ENCODE results near the gene TMEM120A.

TMEM120A gene

GRCh38 chr7:75987026-75987804 is 7.2 kb downstream of the TMEM120A start:
- Histone ChIP-seq H3K27me3 (ENCODE audit: insufficient read depth, low read length) (no peaks in the 10 kb centered on the region), H3K18ac (ENCODE audit: low read length) (no peak overlapping the region), H2AK5ac (ENCODE audit: low read length) (no peak overlapping the region), H4K91ac (ENCODE audit: low read depth, low read length) (no peak overlapping the region), H4K12ac (ENCODE audit: low read depth, low read length) (no peak overlapping the region), H2BK12ac (ENCODE audit: low read length) (no peak overlapping the region), H3K79me1 (ENCODE audit: low read length) (no peaks in the 10 kb centered on the region), H3K4ac (ENCODE audit: low read depth, low read length) (no peak overlapping the region), H3K36me3 (ENCODE audit: control insufficient read depth in 1 of 2, insufficient read depth in 2 of 2, low read length in 2 of 2) (peaks cover 57% of the 10 kb centered on the region in 2 experiments), H3K9me3 (ENCODE audit: insufficient read depth, low read depth, low read length) (peaks cover 7% of the 10 kb centered on the region), H3K79me2 (ENCODE audit: control insufficient read depth, insufficient read depth, low read length, poor library complexity) (no peaks in the 10 kb centered on the region), H3K23ac (ENCODE audit: low read length) (no peak overlapping the region), H2BK120ac (ENCODE audit: insufficient read depth, low read length, poor library complexity) (no peak overlapping the region), H3K14ac (ENCODE audit: low read length) (no peak overlapping the region), H3K4me3 (ENCODE audit: low read depth, low read length) (no peak overlapping the region), H3K4me2 (ENCODE audit: low read length) (no peak overlapping the region), H3K27ac (ENCODE audit: low read depth, low read length) (no peak overlapping the region), H3K4me1 (ENCODE audit: control insufficient read depth in 1 of 2, insufficient read depth in 2 of 2, low read length in 2 of 2) (peaks cover 12 to 16% of the 10 kb centered on the region in 2 experiments), H2BK5ac (ENCODE audit: low read depth, low read length, poor library complexity) (no peak overlapping the region), H2AFZ (ENCODE audit: insufficient read depth, low read length, poor library complexity) (no peak overlapping the region), H3K9ac (ENCODE audit: low read length) (no peak overlapping the region), H4K8ac (ENCODE audit: low read depth, low read length) (no peak overlapping the region)
- no CpG with 5 or more reads among the region's 32 CpGs for WGBS (ENCODE audit: extremely low coverage, insufficient coverage, insufficient read length)
- no peak for DNase-seq

GRCh38 chr7:75986147-75986781 is 8.1 kb downstream of the TMEM120A start:
- H4K12ac ChIP-seq (ENCODE audit: low read depth, low read length), result no peak overlapping the region
- H2BK5ac ChIP-seq (ENCODE audit: low read depth, low read length, poor library complexity), result no peak overlapping the region
- no peaks in the 10 kb centered on the region for H3K27me3 ChIP-seq (ENCODE audit: insufficient read depth, low read length)
- H4K91ac ChIP-seq (ENCODE audit: low read depth, low read length), result no peak overlapping the region
- peaks cover 7% of the 10 kb centered on the region for H3K9me3 ChIP-seq (ENCODE audit: insufficient read depth, low read depth, low read length)
- no peak overlapping the region for H3K14ac ChIP-seq (ENCODE audit: low read length)
- no peak overlapping the region for H3K18ac ChIP-seq (ENCODE audit: low read length)
- no peak overlapping the region for H2BK12ac ChIP-seq (ENCODE audit: low read length)
- no CpG with 5 or more reads among the region's 20 CpGs for WGBS (ENCODE audit: extremely low coverage, insufficient coverage, insufficient read length)
- peak overlapping the region; percentile 16 for H3K4me3 ChIP-seq (ENCODE audit: low read depth, low read length)
- H3K4me1 ChIP-seq (ENCODE audit: control insufficient read depth in 1 of 2, insufficient read depth in 2 of 2, low read length in 2 of 2), result peaks cover 12 to 16% of the 10 kb centered on the region in 2 experiments
- no peak overlapping the region for H3K27ac ChIP-seq (ENCODE audit: low read depth, low read length)
- no peak overlapping the region for H2AFZ ChIP-seq (ENCODE audit: insufficient read depth, low read length, poor library complexity)
- no peak overlapping the region for H3K9ac ChIP-seq (ENCODE audit: low read length)
- H3K79me2 ChIP-seq (ENCODE audit: control insufficient read depth, insufficient read depth, low read length, poor library complexity), result no peaks in the 10 kb centered on the region
- no peak overlapping the region for H3K4ac ChIP-seq (ENCODE audit: low read depth, low read length)
- no peaks in the 10 kb centered on the region for H3K79me1 ChIP-seq (ENCODE audit: low read length)
- H2AK5ac ChIP-seq (ENCODE audit: low read length), result no peak overlapping the region
- H4K8ac ChIP-seq (ENCODE audit: low read depth, low read length), result no peak overlapping the region
- H3K36me3 ChIP-seq (ENCODE audit: control insufficient read depth in 1 of 2, insufficient read depth in 2 of 2, low read length in 2 of 2), result peaks cover 64 to 66% of the 10 kb centered on the region in 2 experiments
- no peak for DNase-seq
- H2BK120ac ChIP-seq (ENCODE audit: insufficient read depth, low read length, poor library complexity), result no peak overlapping the region
- no peak overlapping the region for H3K4me2 ChIP-seq (ENCODE audit: low read length)
- H3K23ac ChIP-seq (ENCODE audit: low read length), result no peak overlapping the region

- Histone ChIP-seq H4K12ac (ENCODE audit: low read depth, low read length) (no peak overlapping the region), H3K79me1 (ENCODE audit: low read length) (no peaks in the 10 kb centered on the region), H3K14ac (ENCODE audit: low read length) (no peak overlapping the region), H2AK5ac (ENCODE audit: low read length) (no peak overlapping the region), H3K9me3 (ENCODE audit: insufficient read depth, low read depth, low read length) (peaks cover 7% of the 10 kb centered on the region), H2BK5ac (ENCODE audit: low read depth, low read length, poor library complexity) (no peak overlapping the region), H3K18ac (ENCODE audit: low read length) (no peak overlapping the region), H3K27me3 (ENCODE audit: insufficient read depth, low read length) (no peaks in the 10 kb centered on the region), H3K23ac (ENCODE audit: low read length) (no peak overlapping the region), H3K4ac (ENCODE audit: low read depth, low read length) (no peak overlapping the region), H2BK120ac (ENCODE audit: insufficient read depth, low read length, poor library complexity) (no peak overlapping the region), H3K36me3 (ENCODE audit: control insufficient read depth in 1 of 2, insufficient read depth in 2 of 2, low read length in 2 of 2) (peaks cover 70 to 73% of the 10 kb centered on the region in 2 experiments), H4K91ac (ENCODE audit: low read depth, low read length) (no peak overlapping the region), H3K4me1 (ENCODE audit: control insufficient read depth in 1 of 2, insufficient read depth in 2 of 2, low read length in 2 of 2) (peaks cover 12% of the 10 kb centered on the region in 2 experiments), H3K4me2 (ENCODE audit: low read length) (no peak overlapping the region), H3K4me3 (ENCODE audit: low read depth, low read length) (peak overlapping the region; percentile 30), H4K8ac (ENCODE audit: low read depth, low read length) (no peak overlapping the region), H3K27ac (ENCODE audit: low read depth, low read length) (no peak overlapping the region), H3K79me2 (ENCODE audit: control insufficient read depth, insufficient read depth, low read length, poor library complexity) (no peaks in the 10 kb centered on the region), H2BK12ac (ENCODE audit: low read length) (no peak overlapping the region), H3K9ac (ENCODE audit: low read length) (no peak overlapping the region), H2AFZ (ENCODE audit: insufficient read depth, low read length, poor library complexity) (no peak overlapping the region)
- no peak for DNase-seq
- no CpG with 5 or more reads among the region's 41 CpGs for WGBS (ENCODE audit: extremely low coverage, insufficient coverage, insufficient read length)
Observed at GRCh38 chr7:75985518-75986146, 8.8 kb downstream of the TMEM120A start.

GRCh38 chr7:75985009-75985517 is 9.3 kb downstream of the TMEM120A start:
- H2BK5ac ChIP-seq (ENCODE audit: low read depth, low read length, poor library complexity), result no peak overlapping the region
- H3K14ac ChIP-seq (ENCODE audit: low read length), result no peak overlapping the region
- H3K79me2 ChIP-seq (ENCODE audit: control insufficient read depth, insufficient read depth, low read length, poor library complexity), result no peaks in the 10 kb centered on the region
- no peak for DNase-seq
- no peak overlapping the region for H3K18ac ChIP-seq (ENCODE audit: low read length)
- H3K4ac ChIP-seq (ENCODE audit: low read depth, low read length), result no peak overlapping the region
- peaks cover 75 to 77% of the 10 kb centered on the region in 2 experiments for H3K36me3 ChIP-seq (ENCODE audit: control insufficient read depth in 1 of 2, insufficient read depth in 2 of 2, low read length in 2 of 2)
- H2BK120ac ChIP-seq (ENCODE audit: insufficient read depth, low read length, poor library complexity), result no peak overlapping the region
- H3K4me2 ChIP-seq (ENCODE audit: low read length), result no peak overlapping the region
- H3K23ac ChIP-seq (ENCODE audit: low read length), result no peak overlapping the region
- H4K8ac ChIP-seq (ENCODE audit: low read depth, low read length), result no peak overlapping the region
- no peaks in the 10 kb centered on the region for H3K79me1 ChIP-seq (ENCODE audit: low read length)
- no peak overlapping the region for H2BK12ac ChIP-seq (ENCODE audit: low read length)
- no peak overlapping the region for H4K91ac ChIP-seq (ENCODE audit: low read depth, low read length)
- H2AK5ac ChIP-seq (ENCODE audit: low read length), result no peak overlapping the region
- peaks cover 9 to 11% of the 10 kb centered on the region in 2 experiments for H3K4me1 ChIP-seq (ENCODE audit: control insufficient read depth in 1 of 2, insufficient read depth in 2 of 2, low read length in 2 of 2)
- H3K27ac ChIP-seq (ENCODE audit: low read depth, low read length), result no peak overlapping the region
- H2AFZ ChIP-seq (ENCODE audit: insufficient read depth, low read length, poor library complexity), result no peak overlapping the region
- no peaks in the 10 kb centered on the region for H3K27me3 ChIP-seq (ENCODE audit: insufficient read depth, low read length)
- H4K12ac ChIP-seq (ENCODE audit: low read depth, low read length), result no peak overlapping the region
- WGBS (ENCODE audit: extremely low coverage, insufficient coverage, insufficient read length), result no CpG with 5 or more reads among the region's 21 CpGs
- H3K4me3 ChIP-seq (ENCODE audit: low read depth, low read length), result no peak overlapping the region
- no peak overlapping the region for H3K9ac ChIP-seq (ENCODE audit: low read length)
- H3K9me3 ChIP-seq (ENCODE audit: insufficient read depth, low read depth, low read length), result peaks cover 7% of the 10 kb centered on the region
